Right cardiac atrium (tissue), 5 donors: ENCODE results near the gene THAP2. TPM values are rescaled to one million over a fixed set of nuclear protein-coding genes. Genes with fewer than 3 reads are reported as not detected.

ENCODE experiments used
- ATAC-seq, 2 donors: fragments of 200-7000 bp; cut with Tn5 transposase; one replicate each; pipeline versions ENCODE4 v1.8.0 to v1.9.1; 2020; ENCODE audit warnings: moderate library complexity in 2 of 2, mild to moderate bottlenecking in 1 of 2
- DNase-seq, 3 donors: peaks; one replicate each; pipeline ENCODE4 v3.0.0-alpha.2; 2020
- H3K27ac ChIP-seq: one replicate; pipeline ENCODE4 v1.5.1; 2013; ENCODE audit warnings: mild to moderate bottlenecking, low read length, control low read depth, moderate library complexity
- H3K27me3 ChIP-seq: one replicate; pipeline ENCODE4 v1.6.1; 2013; ENCODE audit not compliant: control insufficient read depth, insufficient read depth
- H3K4me1 ChIP-seq: one replicate; pipeline ENCODE4 v1.6.1; 2013; ENCODE audit warnings: low read length; ENCODE audit not compliant: control insufficient read depth, insufficient read depth
- H3K4me3 ChIP-seq: one replicate; pipeline ENCODE4 v1.5.1; 2013; ENCODE audit warnings: low read length, control low read depth
- H3K9me3 ChIP-seq: one replicate; pipeline ENCODE4 v1.6.1; 2013; ENCODE audit warnings: low read length; ENCODE audit not compliant: control insufficient read depth
- whole genome bisulfite sequencing: extraction: QIAGEN DNeasy Blood & Tissue Kit; methylation state at CpG from one replicate; pipeline ENCODE4 v1.1.7; 2013; 5-methylcytosine and 5-hydroxymethylcytosine counted together
- intact Hi-C, 4 donors: fragments of 100-400 bp; cut with DNase I; formaldehyde crosslinking; loops; one replicate each; pipeline versions ENCODE4 v1.11.0 to v1.14.0; 2022 to 2023
- polyA plus RNA-seq: library from polyadenylated mRNA; stranded (reverse); fragments of 200-250 nt; gene quantifications from one replicate; pipeline ENCODE4 v1.2.3, GENCODE V29; 2013
- total RNA-seq, 4 donors: library from RNA; stranded (reverse); fragmentation: NEBNext Ultra II Directional; extraction: Animal tissue kit (Norgen Biotek cat#: 25700); gene quantifications; one replicate each; pipeline ENCODE4 v1.2.1, GENCODE V29; 2021
- donor health status: healthy with polysubstance abuse.
- donor health status: DM: no; HTN: yes; CAD: no.
- donor health status: DM: no; HTN: no; CAD: no.
- donor health status: DM: no; HTN: yes; CAD: no; lungs with severe emphysema.
- donor health status: DM: yes; HTN: yes; CAD: no.

THAP2 gene
- total and polyA plus RNA-seq, 5 donors = 3.8 to 8.5 (median 7.4) TPM

DNA sequence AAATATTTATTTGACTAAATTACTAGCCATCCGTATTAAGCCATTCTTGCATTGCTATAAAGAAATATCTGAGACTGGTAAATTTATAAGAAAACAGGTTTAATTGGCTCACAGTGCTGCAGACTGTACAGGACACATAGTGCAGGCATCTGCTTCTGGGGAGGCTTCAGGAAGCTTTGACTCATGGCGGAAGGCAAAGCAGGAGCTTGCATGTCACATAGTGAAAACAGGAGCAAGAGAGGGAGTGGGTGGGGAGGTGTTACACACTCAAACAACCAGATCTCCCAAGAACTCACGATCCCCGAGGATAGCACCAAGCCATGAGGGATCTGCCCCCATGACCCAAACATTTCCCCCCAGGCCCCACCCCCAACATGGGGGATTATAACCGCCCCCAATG lies 63.9 kb downstream of the THAP2 start:
- Histone ChIP-seq H3K27me3 (no peaks in the 10 kb centered on the region), H3K4me3 (no peak overlapping the region), H3K27ac (no peak overlapping the region), H3K9me3 (no peaks in the 10 kb centered on the region), H3K4me1 (no peaks in the 10 kb centered on the region)
- intact Hi-C loops = no loop called here
- no peak for DNase-seq
- ATAC-seq = no peak
- WGBS = 77% methylated on average over 5 of the region's 5 CpGs

Other genes with a start within 250 kb of the THAP2 start
- gene LGR5, start 224.5 kb upstream of the THAP2 start, total RNA-seq = under 1 TPM in 2 of 4 donors, not detected in 2; 0.14 to 0.68 TPM
- 0.29 TPM for gene LGR5, start 224.5 kb upstream of the THAP2 start, polyA plus RNA-seq
- 10 to 100 TPM; 19.5 to 29.5 (median 23.3) TPM for gene ZFC3H1, start 453 bp upstream of the THAP2 start, total RNA-seq
- gene ZFC3H1, start 453 bp upstream of the THAP2 start, polyA plus RNA-seq = 12.4 TPM
- gene TMEM19, start 21.8 kb downstream of the THAP2 start, total RNA-seq = 10 to 100 TPM; 28.5 to 31.3 (median 29.0) TPM
- 14.0 TPM for gene TMEM19, start 21.8 kb downstream of the THAP2 start, polyA plus RNA-seq
- gene RAB21, start 90.6 kb downstream of the THAP2 start, total RNA-seq = 100 to 1,000 TPM; 124 to 152 (median 133) TPM
- gene RAB21, start 90.6 kb downstream of the THAP2 start, polyA plus RNA-seq = 51.1 TPM
- gene TBC1D15, start 175.5 kb downstream of the THAP2 start, total RNA-seq = 10 to 100 TPM; 22.9 to 30.8 (median 28.5) TPM
- 16.7 TPM for gene TBC1D15, start 175.5 kb downstream of the THAP2 start, polyA plus RNA-seq